Ascending aorta (tissue), 2 donors: ENCODE measurements around the gene ACVRL1. TPM values are rescaled to one million over a fixed set of nuclear protein-coding genes. Genes with fewer than 3 reads are reported as not detected.

Source experiments
- DNase-seq, 2 donors: peaks; one replicate each; pipeline ENCODE4 v3.0.0-alpha.2; 2019; ENCODE audit warnings: low spot score in 2 of 2
- H3K27ac ChIP-seq, 2 donors: fragments of 200-600 bp; sonication (generic); one replicate each; pipeline ENCODE4 v1.5.1; 2016 to 2017; ENCODE audit warnings: mild to moderate bottlenecking in 1 of 2
- H3K27me3 ChIP-seq: fragments of 200-600 bp; sonication (generic); one replicate; pipeline ENCODE4 v1.5.1; 2017
- H3K36me3 ChIP-seq, 2 donors: fragments of 200-600 bp; sonication (generic); one replicate each; pipeline ENCODE4 v1.5.1; 2016
- H3K4me1 ChIP-seq, 2 donors: fragments of 200-600 bp; sonication (generic); one replicate each; pipeline ENCODE4 v1.5.1; 2016 to 2017; ENCODE audit warnings: mild to moderate bottlenecking in 1 of 2
- H3K4me3 ChIP-seq, 2 donors: fragments of 200-600 bp; sonication (generic); one replicate each; pipeline ENCODE4 v1.5.1; 2016 to 2017; ENCODE audit warnings: mild to moderate bottlenecking in 1 of 2
- H3K9me3 ChIP-seq, 2 donors: fragments of 200-600 bp; sonication (generic); one replicate each; pipeline ENCODE4 v1.5.1; 2016
- intact Hi-C: fragments of 100-400 bp; cut with DNase I; formaldehyde crosslinking; loops from one replicate; pipeline ENCODE4 v1.15.1; 2023
- total RNA-seq: library from RNA; depleted of rRNA; stranded (reverse); fragments of >200 nt; gene quantifications from one replicate; pipeline ENCODE4 v1.1.0, GENCODE V29; 2016
- TF ChIP-seq, protein P1 (sequence below), 3 experiments: fragments of 200-600 bp in 2 of 3; fragments of 450-650 bp in 1 of 3; sonication (generic) in 2 of 3; IDR thresholded peaks; one replicate each; pipeline ENCODE4 v1.5.1; 2016 to 2019; ENCODE audit warnings: antibody characterized with exemption in 3 of 3, mild to moderate bottlenecking in 1 of 3, moderate library complexity in 1 of 3

Gene ACVRL1
- total RNA-seq, 1 donor from 2014 or later = 308 TPM

DNA sequence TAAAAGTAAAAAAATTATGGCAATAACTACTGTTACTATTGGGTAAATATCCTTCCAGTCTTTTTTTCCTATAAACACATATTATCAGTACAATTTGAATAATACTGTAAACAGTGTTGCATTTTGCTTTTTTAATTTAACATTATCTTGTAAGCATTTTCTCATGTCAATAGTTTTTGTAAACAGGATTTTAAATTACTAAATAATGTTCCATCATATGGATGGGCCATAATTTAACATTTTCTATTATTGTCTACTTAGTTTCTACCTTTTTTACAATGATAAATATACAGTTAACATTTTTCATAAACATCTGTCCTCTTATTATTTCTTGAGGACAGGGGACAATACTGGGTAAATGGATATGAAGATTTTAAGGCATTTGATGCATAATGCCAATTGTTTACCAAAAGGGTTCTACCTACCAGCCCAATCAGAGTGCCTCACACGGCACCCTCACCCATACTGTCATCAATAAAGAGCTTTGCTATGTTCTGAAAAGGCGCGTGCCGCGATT, 43.4 kb downstream of the ACVRL1 start:
- Histone ChIP-seq H3K9me3 (no peaks in the 10 kb centered on the region), H3K27ac (peak overlapping the region; percentile 33 to 37), H3K27me3 (no peaks in the 10 kb centered on the region), H3K36me3 (no peaks in the 10 kb centered on the region), H3K4me1 (peaks cover 9 to 16% of the 10 kb centered on the region in 2 donors), H3K4me3 (peak overlapping the region; percentile 48 to 62)
- no peak for DNase-seq
- TF ChIP-seq, protein P1, sequence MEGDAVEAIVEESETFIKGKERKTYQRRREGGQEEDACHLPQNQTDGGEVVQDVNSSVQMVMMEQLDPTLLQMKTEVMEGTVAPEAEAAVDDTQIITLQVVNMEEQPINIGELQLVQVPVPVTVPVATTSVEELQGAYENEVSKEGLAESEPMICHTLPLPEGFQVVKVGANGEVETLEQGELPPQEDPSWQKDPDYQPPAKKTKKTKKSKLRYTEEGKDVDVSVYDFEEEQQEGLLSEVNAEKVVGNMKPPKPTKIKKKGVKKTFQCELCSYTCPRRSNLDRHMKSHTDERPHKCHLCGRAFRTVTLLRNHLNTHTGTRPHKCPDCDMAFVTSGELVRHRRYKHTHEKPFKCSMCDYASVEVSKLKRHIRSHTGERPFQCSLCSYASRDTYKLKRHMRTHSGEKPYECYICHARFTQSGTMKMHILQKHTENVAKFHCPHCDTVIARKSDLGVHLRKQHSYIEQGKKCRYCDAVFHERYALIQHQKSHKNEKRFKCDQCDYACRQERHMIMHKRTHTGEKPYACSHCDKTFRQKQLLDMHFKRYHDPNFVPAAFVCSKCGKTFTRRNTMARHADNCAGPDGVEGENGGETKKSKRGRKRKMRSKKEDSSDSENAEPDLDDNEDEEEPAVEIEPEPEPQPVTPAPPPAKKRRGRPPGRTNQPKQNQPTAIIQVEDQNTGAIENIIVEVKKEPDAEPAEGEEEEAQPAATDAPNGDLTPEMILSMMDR (IDR thresholded peaks at IDR 0.05) = no peak
- intact Hi-C loops = loop anchor here (5.0 kb wide), 2 partner anchors 72 to 332 kb away; no protein-coding TSS in a partner anchor

DNA sequence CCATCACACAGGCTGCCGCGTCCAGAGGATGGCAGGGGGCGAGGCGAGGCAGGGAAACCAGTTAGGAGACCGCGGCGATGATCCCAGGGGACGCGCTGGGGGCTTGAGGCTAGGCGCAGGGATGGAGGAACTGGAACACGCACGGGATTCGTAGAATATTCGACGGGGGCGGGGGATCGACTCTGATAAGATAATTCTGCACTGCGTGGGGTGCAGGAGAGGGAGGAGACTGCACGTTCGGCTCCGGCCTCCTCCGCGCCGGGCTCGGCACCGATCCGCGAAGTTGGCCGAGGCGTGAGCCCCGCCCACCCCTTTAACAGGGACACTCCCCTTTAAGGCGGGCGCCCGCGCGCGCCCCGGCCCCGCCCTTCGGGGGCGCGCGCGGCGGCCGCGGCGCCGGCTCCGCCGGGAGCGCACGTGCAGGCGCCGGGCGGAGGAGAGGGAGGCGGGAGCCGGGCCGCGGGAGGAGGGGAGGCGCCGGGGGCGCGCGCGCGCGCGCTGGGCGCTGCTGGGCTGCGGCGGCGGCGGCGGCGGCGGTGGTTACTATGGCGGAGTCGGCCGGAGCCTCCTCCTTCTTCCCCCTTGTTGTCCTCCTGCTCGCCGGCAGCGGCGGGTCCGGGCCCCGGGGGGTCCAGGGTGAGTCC, 44.0 kb downstream of the ACVRL1 start, which contains the start of gene ACVR1B:
TSS of gene ACVR1B (plus strand) at position 501 of the 644 bp plus-strand sequence. CDS start at position 546, 45 bp downstream.
- intact Hi-C loops = loop anchor here (5.0 kb wide), 2 partner anchors 71 to 331 kb away; no protein-coding TSS in a partner anchor
- DNase-seq = peak; percentile 62 to 96

DNA sequence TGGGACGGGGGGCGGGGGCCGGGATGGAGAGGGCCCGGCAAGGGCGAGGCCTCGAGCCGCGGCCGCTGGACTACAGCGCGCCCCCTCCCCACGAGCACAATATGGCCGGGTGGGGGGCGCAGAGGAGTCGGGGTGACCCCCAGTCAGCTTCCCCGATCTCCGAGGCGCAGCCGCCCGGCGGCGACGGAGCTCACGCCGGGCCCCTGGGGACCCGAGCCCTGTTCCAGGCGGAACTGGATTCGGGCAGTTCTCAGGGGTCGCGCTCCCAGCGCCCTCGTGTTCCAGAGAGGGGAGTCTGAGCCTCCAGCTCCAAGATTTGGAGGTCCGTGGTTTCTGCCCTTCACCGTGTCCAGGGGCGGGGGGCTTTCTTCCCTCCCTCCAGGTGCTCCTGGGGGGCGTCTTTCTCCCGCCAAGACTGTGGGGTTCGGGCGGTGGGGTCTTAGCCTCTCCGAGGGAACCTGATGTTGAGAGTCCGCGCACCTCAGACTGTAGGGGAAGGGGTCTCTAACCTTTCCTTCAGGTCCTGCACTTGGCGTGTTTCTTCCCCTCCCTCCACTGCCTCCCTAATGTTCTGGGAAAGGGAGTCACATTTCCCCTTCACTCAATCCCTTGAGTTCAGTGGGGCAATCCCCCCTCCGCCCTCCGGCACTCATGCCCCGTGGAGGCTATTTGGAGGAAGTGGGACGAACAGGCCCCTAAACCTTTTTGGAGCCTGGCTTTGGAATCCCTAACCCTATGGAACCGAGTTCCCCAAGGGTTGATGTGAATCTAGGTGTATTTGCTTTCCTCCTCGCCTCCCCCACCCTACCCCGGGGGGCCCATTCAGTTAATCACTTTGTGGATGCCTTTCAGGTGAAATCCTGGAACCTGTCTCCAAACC, 44.8 kb downstream of the ACVRL1 start:
- Histone ChIP-seq H3K27me3 (no peaks in the 10 kb centered on the region), H3K27ac (peak overlapping the region; percentile 80 to 85), H3K4me1 (peaks cover 9 to 17% of the 10 kb centered on the region in 2 donors), H3K9me3 (no peaks in the 10 kb centered on the region), H3K36me3 (no peaks in the 10 kb centered on the region), H3K4me3 (peak overlapping the region; percentile 94 to 97)
- peak in 1 of 2 donors; percentile 75 for DNase-seq
- intact Hi-C loops = loop anchor here (5.0 kb wide), 2 partner anchors 70 to 330 kb away; no protein-coding TSS in a partner anchor
- TF ChIP-seq, protein P1 (IDR thresholded peaks at IDR 0.05) = peak in 1 of 3 experiments; percentile 10

More for the DNA sequence above, 44.0 kb downstream of the ACVRL1 start, which contains the start of gene ACVR1B:
- Histone ChIP-seq H3K36me3 (no peaks in the 10 kb centered on the region), H3K9me3 (no peaks in the 10 kb centered on the region), H3K4me1 (peaks cover 9 to 17% of the 10 kb centered on the region in 2 donors), H3K27me3 (no peaks in the 10 kb centered on the region), H3K27ac (peak within 1 kb of the TSS; percentile 80 to 85), H3K4me3 (peak within 1 kb of the TSS; percentile 94 to 97)
- TF ChIP-seq, protein P1 (IDR thresholded peaks at IDR 0.05) = no peak

DNA sequence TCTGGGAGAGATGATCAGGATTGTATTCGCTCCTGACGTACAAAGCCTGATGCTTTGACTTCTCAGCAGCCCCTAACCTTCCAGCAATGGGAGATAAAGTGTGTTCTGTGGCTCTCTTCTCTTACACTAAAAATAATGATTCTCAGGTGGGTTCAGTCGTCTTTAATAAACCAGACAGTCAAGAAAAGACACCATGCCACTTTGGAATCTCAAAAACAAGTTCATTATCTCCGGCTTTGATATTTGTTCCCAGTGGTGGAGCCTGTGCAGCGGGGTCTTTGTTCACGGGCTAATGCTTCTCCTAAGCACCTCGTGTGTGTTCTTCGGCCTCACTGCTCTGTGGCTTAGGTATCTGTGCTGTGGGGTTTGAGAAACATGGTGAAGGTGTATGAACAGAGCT, 45.8 kb downstream of the ACVRL1 start:
- DNase-seq = no peak
- TF ChIP-seq, protein P1 (IDR thresholded peaks at IDR 0.05) = no peak
- intact Hi-C loops = loop anchor here (5.0 kb wide), 2 partner anchors 69 to 329 kb away; no protein-coding TSS in a partner anchor
- Histone ChIP-seq H3K27ac (peak overlapping the region; percentile 80 to 85), H3K4me3 (peak overlapping the region; percentile 94 to 97), H3K9me3 (no peaks in the 10 kb centered on the region), H3K4me1 (peaks cover 9 to 17% of the 10 kb centered on the region in 2 donors), H3K27me3 (no peaks in the 10 kb centered on the region), H3K36me3 (no peaks in the 10 kb centered on the region)

DNA sequence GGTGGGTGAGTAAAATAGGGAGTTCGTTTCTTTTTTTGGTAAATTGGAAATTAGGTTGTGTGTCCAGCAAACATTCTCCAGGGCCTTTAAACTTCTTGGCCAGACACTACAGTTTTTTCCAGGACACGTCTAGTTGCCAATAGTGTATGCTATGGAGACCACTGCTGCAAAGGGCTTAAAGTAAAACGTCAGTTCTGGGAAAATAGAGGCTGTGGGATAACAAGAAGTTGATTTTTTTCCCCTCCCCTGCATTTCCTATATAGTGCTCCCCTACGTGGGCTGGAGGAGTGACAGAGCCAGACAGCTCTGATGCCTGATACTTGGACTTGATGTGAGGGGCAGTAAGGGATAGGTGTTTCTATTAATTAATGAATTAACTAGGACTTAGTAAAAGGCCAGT, 46.6 kb downstream of the ACVRL1 start:
- DNase-seq = no peak
- intact Hi-C loops = loop anchor here (5.0 kb wide), 2 partner anchors 68 to 328 kb away; no protein-coding TSS in a partner anchor
- H3K9me3 ChIP-seq = no peaks in the 10 kb centered on the region
- TF ChIP-seq, protein P1 (IDR thresholded peaks at IDR 0.05) = no peak
- no peaks in the 10 kb centered on the region for H3K27me3 ChIP-seq
- peaks cover 9 to 20% of the 10 kb centered on the region in 2 donors for H3K4me1 ChIP-seq
- H3K4me3 ChIP-seq = peak overlapping the region; percentile 31 to 94
- H3K36me3 ChIP-seq = no peaks in the 10 kb centered on the region
- H3K27ac ChIP-seq = peak overlapping the region; percentile 80 to 85
